RWPE2 (cell line): ENCODE results near the gene TMA16.
"Not testable (repeated sequence)": the region's sequence is repeated elsewhere in the genome, so short reads cannot be mapped to it uniquely, and the experiment has no call there.

ENCODE experiments used
- ATAC-seq: fragments of 200-7000 bp; cut with Tn5 transposase; 3 replicates; pipeline ENCODE4 v1.9.1; 2021; ENCODE audit warnings: low read depth
- DNase-seq: peaks from one replicate; pipeline ENCODE4 v3.0.0-alpha.2; 2020; ENCODE audit warnings: low spot score
- H3K27ac ChIP-seq: fragments of 450-650 bp; 2 replicates; pipeline ENCODE4 v1.5.1; 2017; ENCODE audit warnings: mild to moderate bottlenecking; ENCODE audit not compliant: poor library complexity, severe bottlenecking
- H3K27me3 ChIP-seq: fragments of 250-450 bp; sonication (Bioruptor Pico); 2 replicates; pipeline ENCODE4 v1.5.1; 2021; ENCODE audit warnings: mild to moderate bottlenecking, moderate library complexity; ENCODE audit not compliant: insufficient read depth, poor library complexity, severe bottlenecking
- H3K36me3 ChIP-seq: fragments of 250-450 bp; sonication (Bioruptor Pico); 2 replicates; pipeline ENCODE4 v1.5.1; 2020; ENCODE audit warnings: low read depth, mild to moderate bottlenecking, moderate library complexity
- H3K4me1 ChIP-seq: fragments of 250-450 bp; sonication (Bioruptor Pico); 2 replicates; pipeline ENCODE4 v1.5.1; 2021; ENCODE audit warnings: mild to moderate bottlenecking, moderate library complexity; ENCODE audit not compliant: insufficient read depth, poor library complexity, severe bottlenecking
- H3K4me3 ChIP-seq: fragments of 250-450 bp; sonication (Bioruptor Pico); 2 replicates; pipeline ENCODE4 v1.5.1; 2021; ENCODE audit warnings: mild to moderate bottlenecking, moderate library complexity; ENCODE audit not compliant: severe bottlenecking
- H3K9me3 ChIP-seq: fragments of 250-450 bp; sonication (Bioruptor Pico); 2 replicates; pipeline ENCODE4 v1.5.1; 2021; ENCODE audit warnings: mild to moderate bottlenecking, moderate library complexity; ENCODE audit not compliant: severe bottlenecking
- TF ChIP-seq, protein P1 (sequence below): fragments of 450-650 bp; IDR thresholded peaks from one replicate; pipeline ENCODE4 v1.5.1; 2017; ENCODE audit warnings: mild to moderate bottlenecking, moderate library complexity; ENCODE audit not compliant: poor library complexity, severe bottlenecking

TMA16 gene

DNA sequence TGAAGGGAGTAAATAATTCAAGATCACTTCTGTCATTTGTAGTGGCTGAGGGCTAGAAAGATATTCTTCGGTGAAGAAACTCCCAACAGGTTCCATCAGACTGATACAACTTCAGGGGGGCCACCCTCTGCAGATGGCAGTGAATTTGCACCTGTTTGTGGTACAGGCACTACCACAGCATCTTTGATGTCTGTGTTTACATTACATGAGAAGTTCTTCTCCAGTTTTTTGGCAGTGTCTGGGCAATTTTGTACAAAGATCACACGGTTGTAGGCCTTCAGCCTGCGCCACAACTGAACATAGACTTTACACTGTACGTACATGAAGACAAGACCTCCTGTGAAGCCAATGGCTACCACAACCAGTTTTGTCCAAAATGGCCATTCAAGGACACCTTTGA lies 34.2 kb downstream of the TMA16 start:
- H3K4me3 ChIP-seq, result no peak overlapping the region
- no peaks in the 10 kb centered on the region for H3K9me3 ChIP-seq
- H3K4me1 ChIP-seq, result no peaks in the 10 kb centered on the region
- TF ChIP-seq, protein P1, sequence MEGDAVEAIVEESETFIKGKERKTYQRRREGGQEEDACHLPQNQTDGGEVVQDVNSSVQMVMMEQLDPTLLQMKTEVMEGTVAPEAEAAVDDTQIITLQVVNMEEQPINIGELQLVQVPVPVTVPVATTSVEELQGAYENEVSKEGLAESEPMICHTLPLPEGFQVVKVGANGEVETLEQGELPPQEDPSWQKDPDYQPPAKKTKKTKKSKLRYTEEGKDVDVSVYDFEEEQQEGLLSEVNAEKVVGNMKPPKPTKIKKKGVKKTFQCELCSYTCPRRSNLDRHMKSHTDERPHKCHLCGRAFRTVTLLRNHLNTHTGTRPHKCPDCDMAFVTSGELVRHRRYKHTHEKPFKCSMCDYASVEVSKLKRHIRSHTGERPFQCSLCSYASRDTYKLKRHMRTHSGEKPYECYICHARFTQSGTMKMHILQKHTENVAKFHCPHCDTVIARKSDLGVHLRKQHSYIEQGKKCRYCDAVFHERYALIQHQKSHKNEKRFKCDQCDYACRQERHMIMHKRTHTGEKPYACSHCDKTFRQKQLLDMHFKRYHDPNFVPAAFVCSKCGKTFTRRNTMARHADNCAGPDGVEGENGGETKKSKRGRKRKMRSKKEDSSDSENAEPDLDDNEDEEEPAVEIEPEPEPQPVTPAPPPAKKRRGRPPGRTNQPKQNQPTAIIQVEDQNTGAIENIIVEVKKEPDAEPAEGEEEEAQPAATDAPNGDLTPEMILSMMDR, result no peak
- H3K27me3 ChIP-seq, result no peaks in the 10 kb centered on the region
- ATAC-seq, result no peak
- no peak overlapping the region for H3K27ac ChIP-seq
- no peak for DNase-seq
- peaks cover 74% of the 10 kb centered on the region for H3K36me3 ChIP-seq

DNA sequence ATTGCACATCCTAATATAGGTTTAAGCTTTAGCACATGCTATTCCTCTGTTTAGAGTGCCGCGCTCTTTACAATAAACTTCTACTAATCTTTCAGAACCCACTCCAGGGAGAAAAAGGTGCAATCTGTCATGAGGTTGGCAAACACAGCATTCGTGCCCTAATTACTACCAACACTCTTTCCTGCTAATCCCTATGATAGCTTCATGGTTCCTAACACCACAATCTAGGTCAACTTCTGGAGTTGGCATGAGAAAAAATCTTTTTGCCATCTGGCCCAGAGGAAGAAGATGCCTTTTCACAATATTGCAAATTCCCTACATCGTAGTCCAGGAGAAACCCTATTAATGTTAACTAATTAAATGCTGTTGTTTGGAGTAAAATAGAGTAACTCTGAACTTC lies 39.6 kb downstream of the TMA16 start:
- peaks cover 20% of the 10 kb centered on the region for H3K36me3 ChIP-seq
- H3K27me3 ChIP-seq, result no peaks in the 10 kb centered on the region
- H3K27ac ChIP-seq, result no peak overlapping the region
- H3K4me3 ChIP-seq, result no peak overlapping the region
- TF ChIP-seq, protein P1, result no peak
- H3K9me3 ChIP-seq, result no peaks in the 10 kb centered on the region
- H3K4me1 ChIP-seq, result no peaks in the 10 kb centered on the region
- DNase-seq (no peak), ATAC-seq (no peak)

DNA sequence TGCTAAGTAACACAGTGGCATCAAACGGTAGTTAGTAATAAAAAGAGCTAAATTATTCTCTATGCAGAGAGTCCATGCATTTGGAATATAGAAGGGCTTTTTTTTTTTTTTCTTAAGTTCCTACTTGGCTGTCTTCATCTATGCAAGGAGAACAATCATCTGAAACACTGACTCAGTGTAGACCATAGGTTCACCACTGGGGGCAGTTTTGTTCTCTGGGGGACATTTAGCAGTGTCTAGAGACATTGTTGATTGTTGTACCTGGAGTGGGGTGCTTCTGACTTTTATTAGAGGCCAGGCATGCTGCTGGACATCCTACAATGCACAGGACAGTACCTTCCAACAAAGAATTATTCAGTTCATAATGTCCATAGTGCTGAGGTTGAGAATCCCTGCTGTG lies 41.2 kb downstream of the TMA16 start:
- TF ChIP-seq, protein P1, result no peak
- H3K36me3 ChIP-seq, result peaks cover 4% of the 10 kb centered on the region
- H3K4me1 ChIP-seq, result peaks cover 2% of the 10 kb centered on the region
- H3K27me3 ChIP-seq, result no peaks in the 10 kb centered on the region
- no peak overlapping the region for H3K4me3 ChIP-seq
- no peak overlapping the region for H3K27ac ChIP-seq
- ATAC-seq (no peak), DNase-seq (no peak)
- H3K9me3 ChIP-seq, result no peaks in the 10 kb centered on the region

DNA sequence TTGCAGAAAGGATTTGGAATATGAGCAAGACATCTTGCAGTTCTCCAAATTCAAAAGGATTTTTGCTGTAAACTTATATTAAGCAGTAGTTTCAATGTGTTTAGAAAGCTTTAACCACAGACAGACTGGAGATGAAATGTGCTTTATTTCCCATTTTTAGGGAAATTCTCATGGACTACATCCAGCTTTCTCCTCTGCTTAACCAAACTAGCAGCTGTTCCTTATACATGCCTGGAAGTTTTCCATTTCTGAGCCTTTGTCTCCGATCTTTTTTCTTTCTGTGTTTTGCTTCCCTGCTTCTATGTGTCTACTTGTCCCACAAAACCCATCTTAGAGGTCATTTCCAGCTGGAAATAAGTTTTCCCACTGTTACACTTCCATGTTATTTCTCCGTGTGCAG lies 41.6 kb downstream of the TMA16 start:
- Histone ChIP-seq H3K9me3 (no peaks in the 10 kb centered on the region), H3K27me3 (no peaks in the 10 kb centered on the region), H3K27ac (no peak overlapping the region), H3K36me3 (no peaks in the 10 kb centered on the region; the same call in none of the 2 replicates), H3K4me1 (peaks cover 3% of the 10 kb centered on the region), H3K4me3 (no peak overlapping the region)
- TF ChIP-seq, protein P1, result no peak
- DNase-seq (no peak), ATAC-seq (no peak)

DNA sequence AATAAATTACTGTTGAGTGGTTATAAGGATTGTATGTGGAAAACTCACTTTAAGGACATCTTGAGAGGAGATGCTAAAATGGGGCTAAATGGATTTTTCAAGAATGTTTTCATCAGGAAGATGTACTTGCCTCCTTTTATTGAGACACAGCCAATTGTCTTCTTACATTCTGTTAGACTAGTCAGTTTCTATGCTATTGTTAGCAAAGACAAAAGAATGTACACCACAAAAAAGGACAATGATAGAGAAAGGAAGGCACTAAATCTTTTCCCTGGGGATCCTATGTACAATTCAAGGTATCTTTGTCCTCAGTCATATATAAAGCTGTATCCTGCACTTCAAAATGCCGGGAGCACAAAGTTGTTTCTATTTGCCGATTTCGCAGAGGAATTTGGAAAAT lies 42.6 kb downstream of the TMA16 start:
- H3K27ac ChIP-seq, result no peak overlapping the region
- peaks cover 13% of the 10 kb centered on the region for H3K4me1 ChIP-seq
- H3K9me3 ChIP-seq, result no peaks in the 10 kb centered on the region
- DNase-seq (no peak), ATAC-seq (no peak)
- H3K27me3 ChIP-seq, result no peaks in the 10 kb centered on the region
- TF ChIP-seq, protein P1, result no peak
- no peak overlapping the region for H3K4me3 ChIP-seq
- no peaks in the 10 kb centered on the region; the same call in 1 of the 2 replicates for H3K36me3 ChIP-seq

DNA sequence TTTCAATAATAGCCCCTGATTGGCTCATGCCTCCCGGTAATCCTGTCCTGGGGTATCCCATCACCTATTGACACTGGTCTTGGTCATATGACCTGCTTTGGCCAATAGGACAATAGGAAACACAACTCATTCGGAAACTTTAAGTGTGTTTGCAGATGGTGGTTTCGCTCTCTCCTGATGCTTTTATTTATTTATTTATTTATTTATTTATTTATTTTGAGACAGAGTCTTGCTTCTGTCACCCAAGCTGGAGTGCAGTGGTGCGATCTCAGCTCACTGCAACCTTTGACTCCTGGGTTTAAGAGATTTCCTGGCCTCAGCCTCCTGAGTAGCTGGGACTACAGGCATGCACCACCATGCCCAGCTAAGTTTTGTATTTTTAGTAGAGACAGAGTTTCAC lies 44.3 kb downstream of the TMA16 start:
- H3K27me3 ChIP-seq, H3K36me3 ChIP-seq, ATAC-seq, H3K9me3 ChIP-seq, H3K4me3 ChIP-seq, H3K27ac ChIP-seq, DNase-seq: not testable (repeated sequence)
- H3K4me1 ChIP-seq, result peaks cover 14% of the 10 kb centered on the region
